SK-N-SH treated with all-trans-retinoic acid at 6 μM for 48 hours (cell line): ENCODE data around the gene AIF1L.

Experiments
- ARNTL ChIP-seq: fragments of 450-650 bp; formaldehyde crosslinking; IDR thresholded peaks from 2 replicates; pipeline ENCODE4 v1.5.0; 2020; ENCODE audit warnings: low read depth, mild to moderate bottlenecking, moderate library complexity, borderline replicate concordance
- GLIS3 ChIP-seq: fragments of 250-450 bp; sonication (Bioruptor Pico); IDR thresholded peaks from 2 replicates; pipeline ENCODE4 v1.5.0; 2020; ENCODE audit warnings: mild to moderate bottlenecking, moderate library complexity
- OSR1 ChIP-seq: fragments of 250-450 bp; sonication (Bioruptor Pico); IDR thresholded peaks from 2 replicates; pipeline ENCODE4 v1.8.0; 2022; ENCODE audit warnings: moderate library complexity, mild to moderate bottlenecking, inconsistent platforms
- PATZ1 ChIP-seq: fragments of 250-450 bp; sonication (Bioruptor Pico); IDR thresholded peaks from 2 replicates; pipeline ENCODE4 v1.8.0; 2020; ENCODE audit warnings: mild to moderate bottlenecking, moderate library complexity, borderline replicate concordance
- RARB ChIP-seq: fragments of 250-450 bp; sonication (Bioruptor Pico); IDR thresholded peaks from 2 replicates; pipeline ENCODE4 v1.8.0; 2021; ENCODE audit warnings: mild to moderate bottlenecking, moderate library complexity
- TSHZ2 ChIP-seq: fragments of 250-450 bp; sonication (Bioruptor Pico); IDR thresholded peaks from 2 replicates; pipeline ENCODE4 v1.5.0; 2020; ENCODE audit warnings: mild to moderate bottlenecking, moderate library complexity
- ZC3H10 ChIP-seq: fragments of 250-450 bp; sonication (Bioruptor Pico); IDR thresholded peaks from 2 replicates; pipeline ENCODE4 v1.5.1; 2021; ENCODE audit warnings: mild to moderate bottlenecking, moderate library complexity
- ZFP3 ChIP-seq: fragments of 250-450 bp; sonication (Bioruptor Pico); IDR thresholded peaks from 2 replicates; pipeline ENCODE4 v1.5.0; 2020; ENCODE audit warnings: mild to moderate bottlenecking, moderate library complexity
- ZNF565 ChIP-seq: fragments of 450-650 bp; formaldehyde crosslinking; conservative IDR thresholded peaks from 2 replicates; pipeline ENCODE4 v1.5.0; 2020; ENCODE audit warnings: low read depth, mild to moderate bottlenecking, moderate library complexity
- ZNF8 ChIP-seq: fragments of 450-650 bp; formaldehyde crosslinking; IDR thresholded peaks from 2 replicates; pipeline ENCODE4 v1.5.0; 2020; ENCODE audit warnings: mild to moderate bottlenecking, moderate library complexity

GRCh38 chr9:131084661-131085369 is 11.5 kb upstream of the AIF1L start:
- TF ChIP-seq PATZ1 (CRISPR knock-in tag) (no peak), GLIS3 (CRISPR knock-in tag) (no peak), ZNF8 (CRISPR knock-in tag) (no peak), ZNF565 (no peak), TSHZ2 (no peak), ARNTL (CRISPR knock-in tag) (no peak), OSR1 (CRISPR knock-in tag) (no peak), RARB (CRISPR knock-in tag) (no peak), ZFP3 (CRISPR knock-in tag) (no peak), ZC3H10 (CRISPR knock-in tag) (no peak)
